Measurements from ENCODE around the gene CA12.

GRCh38 chr15:63369296-63369695 is 12.3 kb downstream of the CA12 start:
- TF ChIP-seq POLR2AphosphoS5 (IDR thresholded peaks at IDR 0.05) = no peak
- TF ChIP-seq CTCF (IDR thresholded peaks at IDR 0.05) = no peak
- no peak for TF ChIP-seq POLR2A (IDR thresholded peaks at IDR 0.05)

All from upper lobe of left lung (tissue), 4 donors.